GM12874 (cell line): ENCODE data around the gene CETP.

Experiments used
- TF ChIP-seq, protein P1 (sequence below): IDR thresholded peaks from 2 replicates; pipeline ENCODE4 v1.5.1; 2011; ENCODE audit warnings: low read depth, mild to moderate bottlenecking, control low read depth, low read length, moderate library complexity; ENCODE audit not compliant: insufficient read depth

CETP gene

DNA sequence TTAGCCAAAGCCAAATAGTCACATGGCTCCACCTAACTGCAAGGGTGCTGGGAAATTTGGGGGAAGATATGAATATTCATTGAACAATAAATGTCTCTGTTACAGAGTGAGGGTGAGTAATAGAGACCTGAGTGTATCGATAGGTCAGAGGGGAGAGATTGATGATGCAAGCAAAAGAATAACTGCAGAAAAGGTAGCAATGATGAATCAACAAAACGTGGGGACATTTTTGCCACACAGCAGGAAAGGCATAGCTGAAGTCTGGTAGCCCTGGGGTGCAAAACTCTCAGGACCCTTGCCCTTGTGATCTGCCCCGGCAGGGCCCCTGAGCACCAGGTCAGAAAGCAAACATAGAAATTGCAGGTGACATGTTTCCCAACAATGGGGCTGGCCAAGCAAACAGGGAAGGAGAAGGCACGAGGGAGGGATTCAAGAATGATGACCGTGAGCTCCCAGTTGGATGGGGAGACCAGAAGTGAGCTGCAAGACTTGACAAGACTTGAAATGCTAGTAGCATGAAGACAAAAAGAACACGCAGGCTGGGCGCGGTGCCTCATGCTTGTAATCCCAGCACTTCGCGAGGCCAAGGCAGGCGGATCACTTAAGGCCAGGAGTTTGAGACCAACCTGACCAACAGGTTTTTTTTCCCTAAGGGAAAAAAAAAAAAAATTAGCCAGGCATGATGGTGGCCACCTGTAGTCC, 42.5 kb upstream of the CETP start:
- TF ChIP-seq, protein P1, sequence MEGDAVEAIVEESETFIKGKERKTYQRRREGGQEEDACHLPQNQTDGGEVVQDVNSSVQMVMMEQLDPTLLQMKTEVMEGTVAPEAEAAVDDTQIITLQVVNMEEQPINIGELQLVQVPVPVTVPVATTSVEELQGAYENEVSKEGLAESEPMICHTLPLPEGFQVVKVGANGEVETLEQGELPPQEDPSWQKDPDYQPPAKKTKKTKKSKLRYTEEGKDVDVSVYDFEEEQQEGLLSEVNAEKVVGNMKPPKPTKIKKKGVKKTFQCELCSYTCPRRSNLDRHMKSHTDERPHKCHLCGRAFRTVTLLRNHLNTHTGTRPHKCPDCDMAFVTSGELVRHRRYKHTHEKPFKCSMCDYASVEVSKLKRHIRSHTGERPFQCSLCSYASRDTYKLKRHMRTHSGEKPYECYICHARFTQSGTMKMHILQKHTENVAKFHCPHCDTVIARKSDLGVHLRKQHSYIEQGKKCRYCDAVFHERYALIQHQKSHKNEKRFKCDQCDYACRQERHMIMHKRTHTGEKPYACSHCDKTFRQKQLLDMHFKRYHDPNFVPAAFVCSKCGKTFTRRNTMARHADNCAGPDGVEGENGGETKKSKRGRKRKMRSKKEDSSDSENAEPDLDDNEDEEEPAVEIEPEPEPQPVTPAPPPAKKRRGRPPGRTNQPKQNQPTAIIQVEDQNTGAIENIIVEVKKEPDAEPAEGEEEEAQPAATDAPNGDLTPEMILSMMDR, result no peak

DNA sequence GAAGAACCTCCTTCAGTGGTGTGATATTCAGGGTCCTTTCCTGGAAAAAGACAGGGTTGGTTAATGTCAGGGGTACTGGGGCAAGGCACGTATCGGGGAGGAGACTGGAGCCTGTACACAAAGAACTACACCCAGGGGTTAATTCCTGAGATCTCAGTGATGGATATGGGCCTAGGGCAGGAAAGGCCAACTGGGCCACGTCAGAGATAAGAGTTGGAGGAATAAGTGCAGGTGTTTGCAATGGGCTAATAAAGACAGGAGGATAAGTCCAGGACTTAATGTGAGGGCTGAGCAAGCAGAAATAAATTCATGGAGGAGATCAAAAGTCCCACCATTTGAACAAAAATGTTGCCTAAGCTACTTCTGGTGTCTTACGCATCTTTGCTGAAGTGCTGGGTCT, 40.2 kb upstream of the CETP start:
- TF ChIP-seq, protein P1, result no peak

DNA sequence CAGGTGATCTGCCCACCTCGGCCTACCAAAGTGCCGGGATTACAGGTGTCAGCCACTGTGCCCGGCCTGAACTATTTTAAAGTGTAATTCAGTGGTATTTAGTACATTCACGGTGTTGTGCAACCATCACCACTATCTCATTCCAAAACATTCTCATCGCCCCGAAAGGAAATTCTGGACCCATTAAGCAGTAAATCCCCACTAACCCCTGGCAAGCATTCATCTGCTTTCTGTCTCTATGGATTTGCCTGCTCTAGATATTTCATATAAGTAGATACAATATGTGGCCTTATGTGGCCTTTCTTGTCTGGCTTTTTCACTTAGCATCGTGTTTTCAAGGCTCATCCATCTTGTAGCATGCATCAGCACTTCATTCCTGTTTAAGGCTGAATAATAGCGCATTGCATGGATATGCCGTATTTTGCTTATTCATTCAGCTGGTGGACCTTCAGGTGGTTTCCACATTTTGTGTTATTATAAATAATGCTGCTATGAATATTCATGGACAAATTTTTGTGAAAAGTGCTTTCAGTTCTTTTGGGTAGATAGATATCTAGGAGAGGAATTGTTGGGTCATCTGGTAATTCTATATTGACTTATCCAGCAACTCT, 38.2 kb upstream of the CETP start:
- TF ChIP-seq, protein P1, result no peak

DNA sequence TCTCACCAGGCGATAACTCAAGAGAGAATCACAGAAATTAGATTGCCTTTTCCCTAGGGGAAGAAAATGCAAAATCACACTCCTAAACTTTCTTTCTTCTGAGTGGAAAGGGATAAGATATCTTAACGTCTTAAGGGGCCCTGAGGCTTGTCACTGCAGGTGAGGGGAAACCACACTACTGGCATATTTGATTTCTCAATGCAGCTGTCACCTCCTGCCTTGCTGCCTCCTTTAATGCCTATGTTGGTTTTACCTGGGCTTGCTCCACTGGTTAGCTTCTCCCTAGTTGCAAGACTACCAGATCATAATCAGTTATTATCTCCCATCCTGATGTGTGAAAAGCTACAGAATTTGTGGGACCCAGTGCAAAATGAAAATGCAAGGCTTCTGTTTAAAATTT, 34.3 kb upstream of the CETP start:
- TF ChIP-seq, protein P1, result no peak

DNA sequence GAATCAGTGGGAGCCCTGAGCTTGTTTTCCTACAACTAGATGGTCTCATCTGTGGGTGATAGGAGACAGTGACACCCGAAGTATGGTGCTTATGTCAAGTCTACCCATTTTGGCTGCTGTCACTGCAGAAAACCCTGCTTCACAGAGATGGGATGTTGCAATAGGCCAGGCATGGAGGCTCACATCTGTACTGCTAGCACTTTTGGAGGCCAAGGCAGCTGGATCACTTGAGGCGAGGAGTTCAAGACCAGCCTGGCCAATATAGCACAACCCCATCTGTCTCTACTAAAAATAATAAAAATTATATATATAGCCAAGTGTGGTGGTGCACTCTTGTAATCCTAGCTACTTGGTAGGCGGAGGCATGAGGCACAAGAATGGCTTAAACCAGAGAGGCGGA, 32.1 kb upstream of the CETP start:
- TF ChIP-seq, protein P1, result no peak

DNA sequence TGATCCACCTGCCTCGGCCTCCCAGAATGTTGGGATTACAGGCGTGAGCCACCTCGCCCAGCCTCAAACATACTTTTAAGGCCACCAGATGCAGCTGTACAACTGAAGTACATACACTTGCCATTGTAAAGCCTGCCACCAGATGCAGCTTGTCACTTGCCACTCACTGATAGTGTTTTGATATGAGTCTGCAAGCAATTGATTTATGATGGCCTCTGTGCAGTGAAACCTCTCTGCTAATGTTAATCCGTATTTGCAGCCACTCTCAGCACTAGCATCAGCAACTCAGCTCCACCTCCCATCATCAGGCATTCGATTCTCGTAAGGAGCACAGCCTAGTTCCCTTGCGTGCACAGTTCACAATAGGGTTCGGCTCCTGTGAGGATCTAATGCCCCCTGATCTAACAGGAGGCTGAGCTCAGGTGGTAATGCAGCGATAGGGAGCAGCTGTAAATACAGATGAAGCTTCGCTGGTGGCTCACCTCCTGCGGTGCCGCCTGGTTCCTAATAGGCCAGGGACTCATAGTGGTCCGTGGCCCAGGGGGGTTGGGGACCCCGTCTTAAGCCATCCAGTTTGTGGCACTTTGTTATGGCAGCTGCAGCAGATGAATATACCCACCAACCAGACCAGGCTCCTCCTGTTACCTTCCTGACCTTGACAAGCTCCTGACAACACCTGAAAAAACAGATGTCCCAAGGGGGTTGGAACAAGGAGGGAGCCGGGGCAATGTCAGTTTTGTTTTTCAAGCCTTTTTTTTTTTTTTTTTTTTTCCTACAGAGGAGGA, 31.1 kb upstream of the CETP start:
- TF ChIP-seq, protein P1, result no peak

DNA sequence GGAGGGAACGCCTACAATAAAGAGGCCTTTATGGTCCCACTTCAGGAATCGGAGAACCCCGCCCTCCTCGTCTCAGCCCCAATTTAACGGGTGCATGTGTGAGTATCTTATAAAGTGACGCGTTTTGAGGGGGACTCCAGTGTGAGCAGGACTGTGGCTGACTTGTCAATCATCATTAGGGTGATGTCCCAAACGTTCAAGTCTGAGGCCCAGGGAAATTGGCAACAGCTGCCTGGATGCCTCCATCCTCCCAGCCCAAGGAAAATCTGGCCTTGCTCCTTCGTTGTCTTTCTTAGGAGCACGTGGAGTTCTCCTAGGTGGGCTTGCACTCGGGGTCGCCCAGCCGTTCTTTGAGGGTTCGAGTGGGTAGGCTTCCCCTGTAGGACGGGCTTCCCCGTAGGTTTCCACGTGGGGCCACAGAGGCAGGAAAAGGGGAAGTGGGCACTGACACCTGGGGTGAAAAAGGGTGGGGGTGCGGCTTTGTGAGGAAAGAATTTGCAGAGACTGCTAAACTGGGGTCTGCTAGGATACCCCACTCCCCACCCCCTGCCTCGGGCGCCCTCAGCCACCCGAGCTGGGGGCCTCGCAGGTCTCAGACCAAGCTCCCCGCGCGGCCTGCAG, 30.4 kb upstream of the CETP start:
- TF ChIP-seq, protein P1, result no peak
